Activated CD4-positive, alpha-beta T cell treated with anti-CD3 and anti-CD28 coated beads, Interleukin-2, amount 50 U/mL, for 1 hour (primary cell): ENCODE measurements around the gene TMPRSS13.
A peak's percentile ranks its signal among the peaks of the same experiment; 100 is the strongest.

Experiments used
- DNase-seq: peaks from one replicate; pipeline ENCODE4 v3.0.0-alpha.2; 2020

Gene TMPRSS13

GRCh38 chr11:117884994-117885393 lies 44.2 kb downstream of the TMPRSS13 start:
- no peak for DNase-seq

- DNase-seq, result no peak
Observed at GRCh38 chr11:117883063-117883462, 46.1 kb downstream of the TMPRSS13 start.

GRCh38 chr11:117882311-117882905 lies 46.8 kb downstream of the TMPRSS13 start:
- no peak for DNase-seq

GRCh38 chr11:117881217-117881616 lies 48.0 kb downstream of the TMPRSS13 start:
- no peak for DNase-seq

- no peak for DNase-seq
Observed at GRCh38 chr11:117879516-117880480, 49.4 kb downstream of the TMPRSS13 start.

- no peak for DNase-seq
Observed at GRCh38 chr11:117878939-117879475, 50.2 kb downstream of the TMPRSS13 start.

GRCh38 chr11:117878314-117878938 lies 50.8 kb downstream of the TMPRSS13 start:
- no peak for DNase-seq

- no peak for DNase-seq
Observed at GRCh38 chr11:117877120-117877784, 52.0 kb downstream of the TMPRSS13 start.

GRCh38 chr11:117876341-117877119 lies 52.7 kb downstream of the TMPRSS13 start, which contains the start of gene FXYD6:
TSS of gene FXYD6 (minus strand) at chr11:117876658. CDS start at chr11:117842776, 33,882 bp downstream.
- no peak for DNase-seq

- no peak for DNase-seq
Observed at GRCh38 chr11:117876059-117876340, 53.2 kb downstream of the TMPRSS13 start.

- DNase-seq, result peak; percentile 30
Observed at GRCh38 chr11:117875382-117876058, 53.7 kb downstream of the TMPRSS13 start.

GRCh38 chr11:117874910-117875381 lies 54.3 kb downstream of the TMPRSS13 start:
- no peak for DNase-seq

- no peak for DNase-seq
Observed at GRCh38 chr11:117874253-117874909, 54.8 kb downstream of the TMPRSS13 start.

- no peak for DNase-seq
Observed at GRCh38 chr11:117873828-117874125, 55.4 kb downstream of the TMPRSS13 start.

GRCh38 chr11:117872975-117873827 lies 56.0 kb downstream of the TMPRSS13 start:
- no peak for DNase-seq

- DNase-seq, result no peak
Observed at GRCh38 chr11:117872420-117872961, 56.7 kb downstream of the TMPRSS13 start.

GRCh38 chr11:117871784-117872183 lies 57.4 kb downstream of the TMPRSS13 start:
- DNase-seq, result no peak

- DNase-seq, result no peak
Observed at GRCh38 chr11:117871160-117871559, 58.0 kb downstream of the TMPRSS13 start.

- no peak for DNase-seq
Observed at GRCh38 chr11:117870103-117870952, 58.9 kb downstream of the TMPRSS13 start.
